Activated CD4-positive, CD25-positive, alpha-beta regulatory T cell treated with anti-CD3 and anti-CD28 coated beads, Interleukin-2, amount 50 U/mL, for 16 hours (primary cell): ENCODE measurements around the gene RBM19.
"Not testable (repeated sequence)": the region's sequence is repeated elsewhere in the genome, so short reads cannot be mapped to it uniquely, and the experiment has no call there.

Source experiments
- DNase-seq: peaks from one replicate; pipeline ENCODE4 v3.0.0-alpha.2; 2020; ENCODE audit warnings: low read depth, low spot score

Gene RBM19

GRCh38 chr12:113905829-113906228 is 60.3 kb downstream of the RBM19 start:
- no peak for DNase-seq

DNA sequence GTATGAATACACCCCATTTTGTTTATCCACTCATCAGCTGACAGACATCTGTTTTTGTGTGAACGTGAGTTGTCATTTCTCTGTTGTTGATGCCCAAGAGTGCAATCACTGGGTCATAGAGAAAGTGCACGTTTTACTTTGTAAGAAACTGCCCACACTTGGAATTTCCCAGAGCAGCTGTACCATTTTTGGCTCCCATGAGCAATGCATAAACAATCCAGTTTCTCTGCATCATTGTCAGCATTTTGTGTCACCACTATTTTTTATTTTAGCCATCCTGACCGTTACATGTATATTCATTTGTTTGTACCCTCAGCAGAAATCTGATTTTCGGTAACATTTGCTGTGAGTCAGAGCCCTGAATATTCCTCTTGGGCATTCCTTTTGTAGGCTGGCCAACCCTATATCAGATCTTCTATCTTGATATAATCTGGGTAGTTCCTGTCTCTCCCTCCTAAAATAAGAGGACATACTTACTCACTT is 62.7 kb downstream of the RBM19 start:
- no peak for DNase-seq

DNA sequence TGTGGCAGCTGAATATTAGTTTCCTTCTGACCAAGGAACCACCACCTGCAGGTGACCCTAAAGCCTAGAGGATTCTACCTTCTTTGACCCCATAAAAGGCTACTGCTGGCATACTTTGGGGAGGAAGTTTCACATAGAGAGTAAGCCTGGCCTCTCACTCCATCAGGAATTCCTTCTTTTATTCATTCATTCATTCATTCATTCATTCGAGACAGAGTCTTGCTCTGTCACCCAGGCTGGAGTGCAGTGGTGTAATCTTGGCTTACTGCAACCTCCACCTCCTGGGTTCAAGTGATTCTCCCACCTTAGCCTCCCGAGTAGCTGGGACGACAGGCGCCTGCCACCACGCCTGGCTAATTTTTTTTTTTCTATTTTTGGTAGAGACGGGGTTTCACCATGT is 64.8 kb downstream of the RBM19 start:
- not testable (repeated sequence) for DNase-seq

DNA sequence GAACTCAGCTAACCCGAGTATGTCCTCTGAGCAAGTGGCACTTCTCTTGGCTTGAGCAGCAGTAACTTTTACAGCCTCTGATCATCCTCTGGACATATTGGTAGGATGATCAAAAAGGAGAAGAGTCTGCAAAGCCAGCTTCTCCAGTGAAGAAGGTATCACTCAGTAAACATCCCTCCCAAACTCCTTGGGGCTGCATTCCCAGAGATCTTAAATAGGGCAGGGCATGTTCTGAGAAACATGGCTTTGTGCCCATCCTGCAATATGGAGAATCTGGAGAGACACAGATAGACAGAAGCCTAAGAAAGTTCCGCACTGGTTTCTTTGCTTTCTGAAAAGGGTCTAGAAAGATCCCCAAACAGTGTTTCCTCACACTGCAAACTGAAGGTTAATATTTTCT is 65.4 kb downstream of the RBM19 start:
- DNase-seq, result no peak

- no peak for DNase-seq
Observed at GRCh38 chr12:113899561-113900471, 66.3 kb downstream of the RBM19 start.

GRCh38 chr12:113899042-113899560 is 67.0 kb downstream of the RBM19 start:
- DNase-seq, result no peak

GRCh38 chr12:113898466-113898865 is 67.7 kb downstream of the RBM19 start:
- DNase-seq, result no peak

DNA sequence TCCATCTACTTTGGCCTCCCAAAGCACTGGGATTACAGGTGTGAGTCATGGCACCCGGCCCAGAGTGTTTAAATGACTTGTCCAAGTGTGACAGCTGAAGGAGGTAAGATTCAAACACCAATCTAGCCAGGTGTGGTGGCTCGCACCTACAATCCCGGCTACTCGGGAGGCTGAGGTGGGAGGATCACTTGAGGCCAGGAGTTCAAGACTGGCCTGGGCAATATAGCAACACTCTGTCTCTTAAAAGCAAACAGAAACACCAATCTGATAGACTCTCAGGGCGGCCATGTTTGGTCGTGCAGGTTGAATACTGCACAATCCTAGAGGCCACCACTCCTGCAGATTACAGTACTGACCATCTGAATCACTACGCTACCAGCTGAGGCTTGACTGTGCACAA is 68.7 kb downstream of the RBM19 start:
- no peak for DNase-seq

- DNase-seq, result no peak
Observed at GRCh38 chr12:113896841-113897240, 69.3 kb downstream of the RBM19 start.

DNA sequence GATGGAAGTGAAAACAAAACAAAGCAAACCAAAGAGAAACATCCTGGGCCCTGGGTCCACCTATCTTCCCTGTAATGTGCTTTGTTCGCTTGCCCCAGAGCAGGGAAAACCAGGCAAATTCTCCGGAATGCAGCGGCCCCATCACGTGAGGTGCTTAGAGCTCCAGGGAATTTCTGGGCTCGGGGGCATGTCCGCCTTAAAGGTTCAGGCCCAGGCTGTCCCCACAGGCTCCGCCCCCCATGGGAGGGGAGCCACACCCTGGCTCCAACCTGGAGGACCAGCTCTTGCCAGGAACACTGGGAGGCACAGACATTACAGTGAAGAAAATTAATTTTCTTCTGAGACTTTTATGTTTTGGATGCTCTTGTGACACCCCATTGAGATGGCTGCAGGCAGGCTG is 69.9 kb downstream of the RBM19 start:
- DNase-seq, result no peak

DNA sequence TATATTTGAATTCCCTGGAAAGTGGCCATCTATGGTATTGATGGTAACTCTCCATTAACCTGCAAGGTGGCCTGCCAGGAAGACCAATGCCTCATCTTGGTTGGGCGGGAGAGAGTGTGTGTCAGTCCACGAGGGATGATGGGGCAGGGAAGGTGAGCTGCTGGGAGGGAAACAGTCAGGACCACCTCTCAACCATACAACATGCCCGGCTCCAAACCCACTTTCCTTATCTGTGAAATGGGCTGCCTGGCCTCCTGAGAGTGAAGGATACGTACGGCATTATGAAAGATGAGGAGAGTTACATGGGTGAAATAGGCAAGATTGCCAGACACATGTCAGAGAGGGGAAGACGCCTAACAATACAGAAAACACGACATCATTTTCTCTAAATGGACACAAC is 70.9 kb downstream of the RBM19 start:
- DNase-seq, result no peak

GRCh38 chr12:113894697-113895096 is 71.4 kb downstream of the RBM19 start:
- DNase-seq, result no peak

DNA sequence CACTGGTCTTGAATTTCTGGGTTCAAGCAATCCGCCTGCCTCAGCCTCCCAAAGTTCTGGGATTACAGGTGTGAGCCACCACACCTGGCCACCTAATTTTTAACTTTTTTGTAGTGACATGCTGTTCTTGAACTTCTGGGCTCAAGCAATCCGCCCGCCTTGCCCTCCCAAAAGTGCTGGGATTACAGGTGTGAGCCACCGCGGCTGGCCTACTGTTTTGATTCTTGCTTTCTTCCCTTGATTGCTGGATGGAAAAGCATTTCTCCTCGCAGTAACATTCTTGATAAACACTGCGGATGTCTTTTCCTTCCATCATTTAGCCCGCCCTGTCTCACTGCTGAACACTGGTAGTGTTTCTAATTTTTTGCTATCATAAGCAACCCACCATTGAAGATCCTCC is 72.9 kb downstream of the RBM19 start:
- DNase-seq, result no peak

- no peak for DNase-seq
Observed at GRCh38 chr12:113892556-113892955, 73.6 kb downstream of the RBM19 start.

- DNase-seq, result no peak
Observed at GRCh38 chr12:113891739-113892520, 74.2 kb downstream of the RBM19 start.

DNA sequence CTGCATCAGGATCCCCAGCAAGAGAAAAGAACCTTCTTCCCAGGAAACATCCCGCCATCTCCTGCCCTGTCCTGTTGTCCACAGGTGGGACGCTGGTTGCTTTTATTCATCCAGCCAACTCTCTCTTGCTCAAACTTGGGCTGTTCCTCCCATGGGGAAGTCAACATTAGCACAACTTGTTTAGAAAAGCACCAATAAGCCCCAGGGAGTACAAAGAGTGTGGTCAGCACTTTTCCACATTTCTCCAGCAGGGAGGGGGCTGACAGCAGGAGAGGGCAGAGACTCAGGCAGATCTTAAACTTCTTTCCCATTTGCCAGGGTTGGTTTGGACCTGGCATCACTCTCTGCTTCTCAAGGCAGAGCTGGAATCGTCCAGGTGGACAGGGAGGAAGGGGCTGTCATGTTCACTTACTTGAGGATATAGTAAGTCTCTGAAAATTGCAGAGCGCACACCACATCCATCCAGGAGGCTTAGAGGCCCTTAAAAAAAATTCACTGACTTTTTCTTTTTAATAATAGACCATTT is 74.9 kb downstream of the RBM19 start:
- DNase-seq, result no peak

DNA sequence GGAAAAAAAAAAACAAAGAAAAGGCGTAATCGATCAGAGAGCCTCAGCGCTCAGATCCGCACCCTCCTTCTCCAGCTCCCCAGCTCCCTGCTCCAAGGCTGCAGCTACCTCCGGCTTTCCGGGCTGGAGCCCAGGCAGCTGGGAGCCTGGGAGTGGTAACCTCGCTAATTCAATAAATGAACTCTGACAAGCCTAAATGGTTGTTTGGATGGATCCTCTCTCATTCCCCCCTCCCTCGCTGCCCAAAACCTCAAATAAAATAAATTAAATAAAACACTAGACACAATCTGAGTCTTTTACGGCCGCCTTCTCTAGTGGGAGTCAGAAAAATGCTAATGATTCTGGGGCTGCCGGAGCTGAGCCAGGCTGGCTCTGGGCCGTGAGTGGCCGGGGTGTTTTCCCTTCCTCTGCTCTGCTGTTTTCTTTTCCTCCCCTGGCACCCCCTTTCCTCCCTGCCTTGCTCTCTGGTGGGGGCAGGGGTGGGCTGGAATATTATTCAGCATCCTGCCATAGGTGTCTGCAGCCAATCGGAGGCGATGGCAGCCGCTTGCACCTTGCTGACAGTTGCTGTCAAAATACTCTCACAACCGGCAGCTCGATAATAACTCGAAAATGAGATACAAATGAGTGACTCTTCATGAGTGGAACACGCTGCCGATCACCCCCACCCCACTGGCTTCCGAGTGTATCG is 76.1 kb downstream of the RBM19 start:
- DNase-seq, result no peak

- DNase-seq, result no peak
Observed at GRCh38 chr12:113889076-113889475, 77.0 kb downstream of the RBM19 start.

GRCh38 chr12:113888435-113888834 is 77.7 kb downstream of the RBM19 start:
- no peak for DNase-seq

GRCh38 chr12:113887906-113888305 is 78.2 kb downstream of the RBM19 start:
- DNase-seq, result no peak

DNA sequence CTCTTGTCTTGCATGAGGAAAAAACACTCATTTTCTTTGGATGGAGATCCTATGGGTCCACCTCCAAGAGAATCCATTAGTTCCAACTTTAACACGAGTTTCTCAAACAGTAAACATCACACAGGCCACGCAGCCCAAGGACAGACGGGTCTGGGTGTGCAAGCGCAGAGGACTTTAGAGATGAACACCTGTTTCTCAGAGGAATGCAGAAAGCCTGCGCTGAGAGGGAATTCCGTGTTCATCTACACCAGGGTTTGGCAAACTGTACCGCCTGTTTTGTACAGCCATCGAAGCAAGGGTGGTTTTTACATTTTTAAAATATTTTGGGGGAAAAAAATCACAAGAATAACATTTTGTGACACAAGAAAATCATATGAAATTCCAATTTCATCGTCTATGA is 79.4 kb downstream of the RBM19 start:
- DNase-seq, result no peak

DNA sequence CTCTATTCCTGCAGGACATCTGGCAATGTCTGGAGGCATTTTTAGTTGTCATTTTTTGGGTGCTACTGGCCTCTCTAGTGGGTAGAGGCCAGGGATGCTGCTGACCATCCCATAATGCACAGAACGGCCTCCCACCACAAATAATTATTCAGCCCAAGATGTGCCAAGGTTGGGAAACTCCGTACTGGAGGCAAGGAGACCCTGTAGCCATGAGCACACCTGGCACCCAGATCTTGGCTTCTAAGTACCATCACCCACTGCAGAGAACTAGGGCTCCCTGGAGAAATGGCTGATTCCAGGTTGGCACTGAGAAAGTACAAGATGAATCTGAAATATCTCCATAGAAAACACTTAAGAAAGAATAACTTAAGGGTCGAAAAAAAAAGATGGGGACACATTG is 81.7 kb downstream of the RBM19 start:
- DNase-seq, result no peak
